ENCODE data around the gene RDX.
"Not testable (repeated sequence)": the region's sequence is repeated elsewhere in the genome, so short reads cannot be mapped to it uniquely, and the experiment has no call there.

The RDX gene

GRCh38 chr11:110269996-110270395 is 26.4 kb downstream of the RDX start:
- no peak for DNase-seq

DNA sequence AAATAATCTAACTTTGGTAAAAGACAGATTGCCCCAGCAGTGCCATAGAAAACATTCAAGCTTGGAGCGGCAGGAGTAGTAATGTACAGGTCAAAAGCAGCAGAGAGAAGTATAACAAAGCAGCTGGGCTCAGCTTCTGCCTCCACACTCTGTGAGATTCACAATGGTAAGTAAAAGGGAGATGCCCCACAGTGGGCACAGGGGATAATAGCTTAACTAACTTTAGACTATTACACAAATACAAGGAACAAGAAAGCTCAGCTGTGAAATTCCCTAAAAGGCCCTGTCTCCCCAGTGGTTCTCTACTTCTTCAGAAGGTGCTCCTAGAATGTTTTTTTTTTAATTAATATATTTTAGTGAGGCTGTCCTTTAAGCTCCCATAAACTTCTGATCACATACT is 28.0 kb downstream of the RDX start:
- no peak for DNase-seq

DNA sequence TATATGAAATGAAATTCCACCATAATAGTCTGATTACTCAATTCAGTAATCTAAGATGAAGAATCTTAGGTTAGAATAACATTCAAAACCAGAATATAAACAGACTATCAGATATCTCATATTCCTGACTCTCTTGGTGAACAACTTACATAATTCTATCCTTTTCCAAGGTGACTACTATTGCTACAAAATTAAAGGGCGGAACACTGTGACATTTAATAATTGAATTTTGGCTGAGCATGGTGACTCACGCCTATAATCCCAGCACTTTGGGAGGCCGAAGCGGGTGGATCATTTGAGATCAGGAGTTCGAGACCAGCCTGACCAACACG is 34.4 kb downstream of the RDX start:
- no peak for DNase-seq

- DNase-seq: no peak
Observed at GRCh38 chr11:110261195-110262071, 35.0 kb downstream of the RDX start.

- DNase-seq: no peak
Observed at GRCh38 chr11:110253525-110253924, 42.9 kb downstream of the RDX start.

DNA sequence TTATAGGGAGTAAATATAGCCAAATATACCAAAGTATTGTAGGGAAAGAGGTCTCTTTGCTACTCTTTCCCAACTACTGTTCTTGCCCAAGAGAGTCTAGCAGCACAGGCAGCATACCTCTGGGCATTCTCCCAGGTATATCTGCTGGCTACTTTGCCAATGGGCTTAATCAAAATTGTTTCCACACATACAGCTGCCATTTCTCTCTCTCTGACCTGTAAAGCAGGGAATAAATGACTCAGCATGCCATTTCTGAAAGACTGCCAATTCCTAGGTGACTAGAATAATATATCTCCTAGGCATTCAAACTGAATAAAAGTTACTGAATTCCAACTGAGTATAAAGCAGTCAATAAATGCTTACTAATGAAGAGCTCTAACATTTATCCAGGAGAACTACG is 44.6 kb downstream of the RDX start:
- no peak for DNase-seq

GRCh38 chr11:110250168-110250567 is 46.2 kb downstream of the RDX start:
- DNase-seq: no peak

- no peak for DNase-seq
Observed at GRCh38 chr11:110249766-110250165, 46.6 kb downstream of the RDX start.

GRCh38 chr11:110249066-110249465 is 47.3 kb downstream of the RDX start:
- no peak for DNase-seq

DNA sequence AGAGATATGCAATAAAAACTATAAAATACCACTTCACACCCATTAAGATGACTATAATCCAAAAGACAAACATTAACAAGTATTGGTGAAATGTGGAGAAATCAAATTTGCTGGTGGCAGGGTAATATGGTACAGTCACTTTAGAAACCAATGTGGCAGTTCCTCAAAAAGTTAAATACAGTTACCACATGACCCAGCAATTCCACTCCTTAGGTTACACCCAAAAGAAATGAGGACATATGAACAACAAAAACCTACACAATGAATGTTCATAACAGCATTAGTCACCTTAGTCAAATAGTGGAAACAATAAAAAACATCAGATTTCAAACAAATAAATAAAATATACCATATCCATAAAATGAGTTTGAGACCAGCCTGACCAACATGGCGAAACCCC is 52.6 kb downstream of the RDX start:
- no peak for DNase-seq

DNA sequence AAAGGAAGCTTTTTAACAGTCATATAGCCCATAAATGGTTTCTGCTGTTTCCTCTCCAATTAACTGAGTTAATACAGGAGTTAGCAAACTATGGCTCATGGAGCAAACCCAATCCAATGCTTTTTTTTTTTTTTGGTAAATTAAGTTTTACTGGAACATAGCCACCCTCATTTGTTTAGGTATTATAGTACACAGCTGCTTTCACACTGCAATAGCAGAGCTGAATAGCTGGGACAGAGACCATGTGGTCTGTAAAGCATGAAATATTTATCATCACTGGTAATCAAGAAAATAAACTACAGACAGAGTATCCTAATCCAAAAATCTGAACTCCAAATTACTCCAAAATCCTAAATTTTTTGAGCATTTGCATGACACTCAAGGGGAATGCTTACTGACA is 53.7 kb downstream of the RDX start:
- no peak for DNase-seq

DNA sequence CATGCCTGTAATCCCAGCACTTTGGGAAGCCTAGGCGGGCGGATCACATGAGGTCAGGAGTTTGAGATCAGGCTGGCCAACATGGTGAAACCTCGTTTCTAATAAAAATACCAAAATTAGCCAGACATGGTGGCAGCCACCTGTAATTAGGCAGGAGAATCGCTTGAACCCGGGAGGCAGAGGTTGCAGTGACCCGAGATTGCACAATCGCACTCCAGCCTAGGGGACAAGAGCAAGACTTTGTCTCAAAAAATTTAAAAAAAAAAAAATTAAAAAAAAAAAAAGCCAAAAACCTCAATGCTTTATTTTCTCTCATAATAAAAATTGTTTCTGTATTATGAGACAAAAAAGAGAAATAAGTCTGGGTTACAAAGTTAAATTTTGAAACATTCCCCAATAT is 54.2 kb downstream of the RDX start:
- no peak for DNase-seq

- DNase-seq: no peak
Observed at GRCh38 chr11:110235966-110236365, 60.4 kb downstream of the RDX start.

DNA sequence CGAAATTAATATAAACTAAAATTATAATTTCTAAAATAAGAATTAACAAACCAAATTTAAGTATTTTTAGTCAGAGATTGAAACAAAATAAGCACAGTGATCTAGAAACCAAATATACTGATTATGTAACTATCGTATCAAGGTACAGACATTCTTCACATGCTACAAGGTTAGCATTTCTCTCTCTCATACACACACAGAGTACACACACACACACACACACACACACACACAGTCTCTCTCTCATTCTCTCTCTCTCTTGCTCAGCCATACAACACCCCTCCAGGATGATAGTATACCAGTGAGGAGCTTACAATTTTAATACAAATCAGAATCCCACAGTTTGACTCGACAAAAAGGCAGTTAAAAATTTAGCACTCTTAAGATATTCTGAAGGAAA is 66.0 kb downstream of the RDX start:
- no peak for DNase-seq

DNA sequence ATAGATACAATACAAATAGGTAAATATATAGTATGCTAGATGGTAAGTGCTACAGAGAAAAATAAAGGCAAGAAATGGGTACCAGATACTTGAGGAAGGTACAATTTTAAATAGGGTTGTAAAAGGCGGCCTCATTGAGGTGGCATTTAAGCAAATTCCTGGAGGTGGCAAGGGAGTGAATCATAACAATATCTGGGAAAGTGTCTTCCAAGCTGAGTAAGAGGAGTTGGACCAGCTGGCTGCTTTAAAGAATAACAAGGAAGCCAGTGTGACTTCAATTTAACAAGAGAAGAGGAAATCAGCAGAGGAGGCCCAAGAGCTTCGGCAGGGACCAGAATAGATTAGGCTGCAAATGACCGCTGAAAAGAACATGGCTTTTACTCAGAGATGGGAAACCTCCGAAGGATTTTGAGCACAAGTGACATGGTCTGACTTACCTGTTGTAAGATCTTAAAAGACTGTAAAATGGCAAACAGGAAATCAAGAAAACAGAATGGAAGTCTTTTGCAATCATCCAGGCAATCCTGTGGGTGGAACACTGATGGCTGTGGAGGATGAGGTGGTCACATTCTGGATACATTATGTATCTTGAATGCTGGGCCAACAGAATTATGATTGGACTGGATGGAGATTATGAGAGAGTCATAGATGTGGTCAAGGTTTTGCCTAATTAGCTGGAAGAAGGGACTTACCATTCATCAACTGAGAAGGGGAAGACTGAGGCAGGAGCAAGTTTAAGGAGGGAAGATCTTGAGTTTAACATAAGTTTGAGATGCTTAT is 77.2 kb downstream of the RDX start:
- DNase-seq: no peak

- no peak for DNase-seq
Observed at GRCh38 chr11:110217936-110218335, 78.5 kb downstream of the RDX start.

GRCh38 chr11:110217223-110217877 is 79.1 kb downstream of the RDX start:
- no peak for DNase-seq

DNA sequence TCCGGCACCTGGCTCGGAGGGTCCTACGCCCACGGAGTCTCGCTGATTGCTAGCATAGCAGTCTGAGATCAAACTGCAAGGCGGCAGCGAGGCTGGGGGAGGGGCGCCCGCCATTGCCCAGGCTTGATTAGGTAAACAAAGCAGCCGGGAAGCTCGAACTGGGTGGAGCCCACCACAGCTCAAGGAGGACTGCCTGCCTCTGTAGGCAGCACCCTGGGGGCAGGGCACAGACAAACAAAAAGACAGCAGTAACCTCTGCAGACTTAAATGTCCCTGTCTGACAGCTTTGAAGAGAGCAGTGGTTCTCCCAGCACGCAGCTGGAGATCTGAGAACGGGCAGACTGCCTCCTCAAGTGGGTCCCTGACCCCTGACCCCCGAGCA is 87.1 kb downstream of the RDX start:
- DNase-seq: not testable (repeated sequence)

DNA sequence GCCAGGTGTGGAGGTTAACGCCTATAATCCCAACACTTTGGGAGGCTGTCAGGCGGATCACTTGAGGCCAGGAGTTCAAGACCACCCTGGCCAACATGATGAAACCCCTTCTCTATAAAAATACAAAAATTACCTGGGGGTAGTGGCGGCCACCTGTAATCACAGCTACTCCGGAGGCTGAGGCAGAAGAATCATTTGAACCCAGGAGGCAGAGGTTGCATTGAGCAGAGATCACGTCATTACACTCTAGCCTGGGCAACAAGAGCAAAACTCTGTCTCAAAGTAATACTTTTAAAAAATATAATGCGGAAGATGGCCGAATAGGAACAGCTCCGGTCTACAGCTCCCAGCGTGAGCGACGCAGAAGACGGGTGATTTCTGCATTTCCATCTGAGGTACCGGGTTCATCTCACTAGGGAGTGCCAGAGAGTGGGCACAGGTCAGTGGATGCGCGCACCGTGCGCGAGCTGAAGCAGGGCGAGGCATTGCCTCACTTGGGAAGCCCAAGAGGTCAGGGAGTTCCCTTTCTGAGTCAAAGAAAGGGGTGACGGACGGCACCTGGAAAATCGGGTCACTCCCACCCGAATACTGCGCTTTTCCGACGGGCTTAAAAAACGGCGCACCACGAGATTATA is 87.6 kb downstream of the RDX start:
- not testable (repeated sequence) for DNase-seq

- no peak for DNase-seq
Observed at GRCh38 chr11:110207123-110207522, 89.3 kb downstream of the RDX start.

- no peak for DNase-seq
Observed at GRCh38 chr11:110200836-110201235, 95.6 kb downstream of the RDX start.

DNA sequence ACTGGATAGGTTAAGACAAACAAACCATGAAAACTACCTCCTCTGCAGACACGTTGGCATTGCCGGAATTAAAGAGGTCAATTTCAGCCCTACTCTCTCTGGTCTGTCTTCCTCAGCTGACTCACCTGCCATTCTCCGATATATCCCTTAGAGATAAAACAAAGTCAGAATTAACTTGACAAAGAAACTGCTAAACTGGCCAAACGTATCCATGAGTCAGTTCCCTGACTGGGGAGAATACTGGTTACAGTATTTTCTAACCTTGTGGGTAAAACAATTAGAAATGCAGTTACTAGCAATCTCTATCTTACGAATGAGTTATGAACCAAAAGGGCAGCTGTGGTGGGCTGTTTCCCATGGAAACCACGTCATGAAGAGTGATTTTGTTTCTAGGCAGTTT is 96.2 kb downstream of the RDX start:
- no peak for DNase-seq

DNA sequence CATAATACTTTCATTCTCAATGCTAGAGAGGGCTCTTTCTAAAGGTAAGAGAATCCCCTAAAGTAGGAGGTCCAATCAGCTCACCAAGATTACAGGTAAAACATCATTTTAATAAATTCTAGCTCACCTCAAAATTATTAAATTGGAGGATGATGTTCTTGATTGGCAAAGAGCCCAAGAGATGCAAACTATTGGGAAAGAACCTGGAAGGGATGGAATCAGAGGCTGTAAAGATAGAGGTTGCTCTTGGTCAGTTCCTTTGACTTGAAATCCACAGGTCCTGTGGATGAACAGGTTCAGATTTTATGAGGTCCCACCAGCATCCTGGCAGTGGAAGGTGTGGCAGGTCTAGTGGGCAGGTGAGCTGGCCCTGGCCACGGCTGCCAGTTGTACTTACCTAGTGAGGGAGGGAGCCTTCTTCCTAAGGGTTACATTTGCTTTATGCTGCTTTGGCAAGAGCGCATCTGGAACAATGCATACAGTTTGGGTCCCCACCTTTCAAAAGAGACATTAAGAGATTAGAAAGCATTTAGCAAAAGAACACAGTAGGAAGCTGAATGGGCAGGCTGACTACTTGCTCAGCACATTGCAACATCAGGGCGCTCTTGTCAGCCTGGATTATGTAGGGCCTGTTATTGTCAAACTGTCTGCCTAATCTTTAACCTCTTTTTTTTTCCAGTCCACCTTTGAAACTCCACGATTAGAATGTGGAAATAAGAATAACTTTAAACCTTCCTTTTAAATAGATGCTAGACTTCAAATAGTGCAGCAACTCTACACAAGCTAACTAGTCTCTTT is 97.0 kb downstream of the RDX start:
- no peak for DNase-seq
